GM19395 (cell line): Measurements from ENCODE around the gene GDF10.

Source experiments
- ATAC-seq: cut with Tn5 transposase; IDR thresholded peaks from one replicate; pipeline ENCODE4 v1.9.1; 2021; ENCODE audit warnings: mild to moderate bottlenecking, moderate library complexity; ENCODE audit not compliant: unreplicated experiment

The GDF10 gene

DNA sequence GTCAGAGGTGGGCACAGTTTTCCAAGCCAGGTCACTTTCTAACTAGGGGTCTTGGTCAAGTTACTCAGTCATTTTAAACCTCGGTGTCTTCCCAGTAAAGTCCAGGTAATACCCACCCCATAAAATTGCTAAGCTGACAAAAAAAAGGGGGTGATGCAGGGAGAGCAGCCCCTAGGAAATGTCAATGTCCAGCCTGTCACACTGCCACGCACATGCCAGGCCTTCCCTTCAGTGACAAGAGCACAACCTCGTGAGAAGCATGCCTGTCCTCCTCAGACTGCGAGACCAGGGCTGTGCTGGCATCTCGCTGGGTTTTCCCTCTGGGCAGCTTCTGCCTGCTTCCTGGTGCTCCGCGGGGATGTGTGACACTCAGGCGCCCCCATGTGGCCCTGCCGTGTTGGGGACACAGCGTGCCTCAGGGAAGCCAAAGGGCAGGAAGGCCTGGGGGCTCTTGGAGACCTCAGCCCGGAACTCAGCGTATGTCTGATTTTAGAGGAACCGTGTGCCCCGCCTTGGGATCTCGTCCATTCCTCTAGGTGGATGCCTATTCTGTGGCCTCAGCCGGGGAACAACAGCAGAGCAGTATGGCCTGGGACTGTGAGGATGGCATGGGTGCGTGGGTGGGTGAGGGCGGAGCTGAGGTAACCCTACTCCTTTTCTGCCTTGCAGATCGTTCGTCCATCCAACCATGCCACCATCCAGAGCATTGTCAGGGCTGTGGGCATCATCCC is 12.1 kb downstream of the GDF10 start:
- no peak for ATAC-seq

DNA sequence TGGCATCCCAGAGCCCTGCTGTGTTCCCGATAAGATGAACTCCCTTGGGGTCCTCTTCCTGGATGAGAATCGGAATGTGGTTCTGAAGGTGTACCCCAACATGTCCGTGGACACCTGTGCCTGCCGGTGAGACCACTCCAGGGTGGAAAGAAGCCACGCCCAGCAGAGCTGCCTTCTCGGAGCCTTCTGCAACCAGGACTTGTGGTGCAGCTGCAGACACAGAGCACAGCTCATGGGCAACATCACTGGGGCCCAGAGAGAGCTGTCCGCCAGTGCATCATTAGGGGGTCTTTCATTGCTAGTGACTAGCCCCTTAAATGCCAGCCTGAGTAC is 12.6 kb downstream of the GDF10 start:
- ATAC-seq, result no peak

DNA sequence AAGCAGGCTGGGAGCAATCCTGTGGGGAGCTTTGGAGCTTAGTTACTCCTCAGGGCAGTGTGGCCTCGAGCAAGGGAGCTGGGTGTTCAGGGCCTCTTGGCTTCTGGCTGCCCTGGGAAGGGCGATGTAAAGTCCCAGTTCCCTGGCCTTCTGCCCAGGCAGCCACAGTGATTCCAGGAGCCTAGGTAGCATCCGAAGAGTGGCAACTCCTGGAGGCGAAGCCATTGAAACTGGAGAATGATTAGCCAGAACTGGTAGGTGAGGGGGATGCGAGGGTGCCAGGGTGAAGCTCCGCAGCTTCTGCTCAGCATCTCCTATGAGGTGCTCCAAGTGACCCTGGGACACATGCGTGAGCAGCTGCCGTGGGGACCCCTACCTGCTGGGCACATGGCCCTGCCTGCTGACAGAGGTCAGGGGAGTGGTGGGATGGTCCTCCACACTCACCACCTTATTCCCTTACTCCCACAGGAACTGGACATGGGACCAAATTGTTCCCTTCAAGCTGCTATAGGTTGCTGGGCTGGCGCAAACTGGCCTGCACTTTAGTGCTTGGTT is 14.5 kb downstream of the GDF10 start:
- no peak for ATAC-seq

DNA sequence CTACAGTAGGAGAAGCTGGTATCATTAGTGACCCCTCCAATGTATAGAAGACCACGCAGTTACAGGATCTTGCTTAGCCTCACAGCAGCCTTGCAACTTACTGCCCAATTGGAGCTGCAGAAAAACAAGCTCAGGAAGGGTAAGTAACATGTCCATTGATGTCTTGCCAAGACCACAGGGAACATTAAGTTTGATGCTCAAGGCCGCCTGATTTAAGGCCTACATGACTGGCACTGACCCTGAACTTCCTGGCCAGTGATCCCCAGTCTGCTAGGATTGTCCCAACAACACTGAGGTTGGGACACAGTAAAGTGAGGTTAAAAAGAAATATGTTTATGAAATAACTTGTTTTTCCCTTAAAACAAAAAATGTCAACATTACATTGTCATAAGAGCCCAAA is 15.4 kb downstream of the GDF10 start:
- ATAC-seq, result no peak

DNA sequence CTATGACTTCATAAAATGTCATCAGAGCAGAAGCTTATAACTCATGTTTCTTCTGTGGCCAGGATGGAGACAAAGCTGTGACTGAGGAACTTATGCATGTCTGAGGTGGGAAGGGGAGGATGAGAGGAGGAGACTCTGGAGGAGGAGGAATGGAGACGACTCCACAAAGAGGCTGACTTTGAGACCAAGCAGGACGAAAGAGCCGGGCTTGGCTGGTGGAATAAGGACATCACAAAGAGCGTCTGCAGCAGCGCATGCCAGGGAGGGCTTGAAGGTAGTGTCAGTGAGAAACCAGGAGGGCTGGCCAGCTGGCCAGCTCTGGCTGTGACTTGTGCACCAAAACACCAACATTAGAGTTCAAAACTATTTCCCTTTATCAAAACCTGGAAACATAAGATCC is 16.1 kb downstream of the GDF10 start:
- ATAC-seq, result no peak

DNA sequence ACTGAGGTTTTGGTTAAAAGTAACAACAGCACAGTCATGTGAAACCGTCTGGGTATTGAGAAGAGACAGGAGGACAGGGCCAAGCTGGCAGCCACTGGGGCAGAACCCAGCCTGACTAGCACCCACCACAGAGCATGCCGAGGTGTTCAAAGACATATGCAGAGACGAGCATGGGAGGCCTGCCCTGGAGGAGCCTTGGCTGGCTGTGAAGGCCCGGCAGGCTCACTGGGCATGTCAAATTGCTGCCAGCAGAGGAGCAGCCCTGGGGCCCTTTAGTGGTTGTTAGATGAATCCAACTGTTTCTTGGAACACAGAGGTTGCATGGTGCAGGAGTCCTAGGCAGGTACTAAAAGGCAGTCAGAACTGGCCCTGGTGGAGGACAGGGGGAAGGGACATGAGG is 17.3 kb downstream of the GDF10 start:
- ATAC-seq, result no peak

DNA sequence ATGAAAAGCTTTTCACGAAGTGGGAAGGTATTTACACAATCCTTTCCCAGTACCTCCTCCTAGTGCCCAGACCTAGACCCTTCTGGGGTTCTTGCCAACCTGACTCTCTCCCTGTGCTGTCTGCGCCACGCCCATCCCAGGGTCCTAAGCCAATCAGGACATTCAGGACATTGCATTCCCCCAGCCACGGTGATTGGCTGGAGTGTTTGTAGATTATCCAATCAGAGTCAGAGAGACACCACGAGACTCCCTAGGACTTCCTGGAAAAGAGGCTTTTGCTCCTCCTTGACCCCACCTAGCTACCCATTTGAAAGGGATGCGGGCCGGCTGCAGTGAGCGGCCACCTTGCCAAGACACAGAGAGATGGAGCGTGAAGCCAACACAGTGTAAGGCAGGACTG is 18.7 kb downstream of the GDF10 start:
- ATAC-seq, result no peak

DNA sequence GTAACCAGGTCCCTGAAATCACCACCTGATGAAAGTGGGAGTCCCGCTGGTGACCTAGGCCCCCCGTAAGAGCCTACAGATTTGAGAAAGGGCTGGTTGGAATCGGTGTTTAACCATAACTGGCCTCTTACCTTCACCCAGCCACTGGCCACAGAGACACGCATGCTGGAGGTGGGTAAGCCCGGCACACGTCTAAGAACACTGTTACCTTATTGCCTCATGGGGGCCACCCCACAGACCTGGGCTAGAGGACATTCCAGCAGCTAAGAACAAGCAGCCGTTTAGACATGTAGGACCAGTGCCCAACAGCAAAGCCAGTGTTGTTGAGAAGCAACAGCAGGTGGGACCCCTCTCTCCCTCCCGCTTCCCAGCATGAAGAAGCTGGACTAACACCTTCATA is 19.8 kb downstream of the GDF10 start:
- no peak for ATAC-seq

DNA sequence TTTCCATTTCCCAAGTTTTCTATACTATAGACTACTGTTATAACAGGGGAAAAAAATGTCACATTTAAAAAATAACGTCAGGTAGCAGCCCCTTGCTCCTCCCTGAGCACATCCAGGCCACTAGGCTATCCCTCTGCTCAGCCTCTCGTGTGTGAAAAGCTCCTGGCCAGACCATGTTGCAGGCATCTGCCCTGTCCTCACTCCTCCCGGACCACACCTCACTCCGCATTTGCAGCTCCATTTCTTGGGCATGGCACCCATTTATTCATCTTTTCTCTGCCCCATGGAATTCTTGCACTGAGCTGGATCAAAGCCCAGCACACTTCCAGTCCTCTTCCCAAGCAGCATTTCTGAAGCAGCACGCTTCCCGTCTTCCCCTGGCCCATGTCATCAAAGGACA is 20.8 kb downstream of the GDF10 start:
- no peak for ATAC-seq

DNA sequence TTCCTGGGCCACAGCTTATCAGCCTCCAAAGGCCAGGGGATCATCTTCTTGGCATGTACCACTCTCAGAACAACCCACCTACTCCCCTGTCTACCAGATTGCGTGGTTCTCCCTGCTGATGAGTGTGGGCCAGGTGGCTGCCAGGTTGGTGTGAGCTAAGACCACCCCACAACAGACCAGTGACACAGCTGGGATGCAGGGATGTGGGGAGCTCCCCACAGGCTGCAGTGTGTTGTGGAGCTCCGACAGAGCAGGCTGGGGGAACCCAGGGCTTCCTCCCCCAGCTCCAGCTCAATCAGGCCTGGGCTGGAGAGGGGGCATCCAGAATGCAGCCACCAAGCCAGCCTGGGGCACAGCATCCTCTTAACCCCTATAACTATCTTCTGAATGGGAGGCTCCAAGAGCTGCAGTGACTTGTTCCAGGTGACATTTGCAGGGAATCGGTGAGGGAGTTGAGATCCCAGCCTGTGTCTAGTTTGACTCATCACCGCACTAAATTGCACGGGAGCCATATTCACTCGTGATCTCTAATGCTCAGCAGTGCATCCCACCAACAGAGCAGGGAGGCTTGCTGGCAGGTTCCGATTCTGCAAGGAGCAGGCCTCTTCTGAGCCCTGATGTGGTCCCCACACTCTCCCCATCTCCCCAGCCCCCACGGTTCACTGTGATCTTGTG is 21.7 kb downstream of the GDF10 start:
- ATAC-seq, result no peak

DNA sequence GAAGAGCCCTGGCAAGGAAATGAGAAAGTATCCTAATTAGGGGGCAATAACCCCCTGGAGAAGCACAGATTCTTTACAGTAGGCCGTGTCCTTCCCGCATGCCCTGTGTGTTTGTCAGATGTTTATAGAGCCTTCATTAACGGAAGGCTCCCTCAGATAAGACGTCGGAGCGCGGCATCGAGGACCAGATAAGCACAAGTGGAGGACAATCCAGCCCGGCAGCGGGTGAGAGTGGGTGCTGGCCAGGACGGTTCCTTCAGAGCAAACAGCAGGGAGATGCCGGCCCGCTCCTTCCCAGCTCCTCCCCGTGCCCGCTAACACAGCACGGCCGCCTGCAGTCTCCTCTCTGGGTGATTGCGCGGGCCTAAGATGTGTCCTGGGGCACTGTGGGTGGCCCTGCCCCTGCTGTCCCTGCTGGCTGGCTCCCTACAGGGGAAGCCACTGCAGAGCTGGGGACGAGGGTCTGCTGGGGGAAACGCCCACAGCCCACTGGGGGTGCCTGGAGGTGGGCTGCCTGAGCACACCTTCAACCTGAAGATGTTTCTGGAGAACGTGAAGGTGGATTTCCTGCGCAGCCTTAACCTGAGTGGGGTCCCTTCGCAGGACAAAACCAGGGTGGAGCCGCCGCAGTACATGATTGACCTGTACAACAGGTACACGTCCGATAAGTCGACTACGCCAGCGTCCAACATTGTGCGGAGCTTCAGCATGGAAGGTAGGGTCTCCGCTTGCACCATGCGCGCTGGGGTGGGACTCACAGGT is 22.5 kb downstream of the GDF10 start, which contains the start of gene GDF2:
GDF2 (plus strand) TSS at position 155 of the 762 bp plus-strand sequence; CDS start at position 370, 215 bp downstream.
- no peak for ATAC-seq

DNA sequence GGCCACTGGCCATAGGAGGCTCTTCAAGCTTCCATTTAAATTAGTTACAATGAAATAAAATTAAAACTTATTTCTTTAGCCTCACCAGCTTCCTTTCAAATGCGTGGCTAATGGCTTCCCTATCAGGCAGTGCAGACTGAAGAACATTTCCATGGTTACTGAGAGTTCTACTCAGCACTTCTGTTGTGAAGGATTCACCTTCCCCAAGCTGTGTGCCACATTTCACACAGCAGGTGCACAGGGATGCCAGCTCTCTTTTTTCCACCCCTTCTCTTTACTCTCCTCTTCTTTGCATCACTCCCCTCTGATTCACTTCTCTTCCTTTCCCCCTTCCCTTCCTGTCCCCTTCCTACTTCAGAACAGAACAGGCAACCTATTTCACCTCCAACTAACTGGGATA is 23.1 kb downstream of the GDF10 start:
- ATAC-seq, result no peak

DNA sequence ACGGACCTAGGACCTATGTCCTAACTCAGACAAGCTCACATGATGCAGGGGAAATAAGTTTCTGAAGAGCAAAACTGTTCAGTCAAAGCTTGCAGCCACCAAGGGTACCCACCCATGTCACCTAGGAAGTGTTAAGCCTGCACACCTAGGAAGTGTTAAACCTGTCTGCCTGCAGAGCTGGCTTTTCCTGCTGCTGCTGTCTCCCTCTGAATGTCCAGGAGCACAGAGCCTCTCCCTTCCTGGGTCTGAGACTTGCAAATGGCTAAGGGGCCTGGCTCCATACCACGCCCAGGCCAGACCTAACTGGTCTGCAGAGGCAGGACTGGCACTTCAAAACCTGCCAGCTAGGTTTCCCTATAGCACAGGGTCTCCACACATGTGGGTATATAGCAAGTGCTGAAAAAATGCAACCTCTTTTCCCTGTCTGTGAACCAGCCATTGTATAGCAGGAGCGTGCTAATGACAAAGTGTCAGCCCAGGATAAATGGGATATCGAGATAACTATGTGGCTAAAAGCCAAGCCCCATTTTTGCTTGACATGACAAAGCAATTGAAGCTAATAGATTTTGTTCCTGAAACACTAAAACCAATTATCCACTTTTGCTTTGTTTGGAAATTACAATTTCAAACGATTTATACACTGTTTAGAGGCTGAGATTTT is 23.8 kb downstream of the GDF10 start:
- no peak for ATAC-seq

DNA sequence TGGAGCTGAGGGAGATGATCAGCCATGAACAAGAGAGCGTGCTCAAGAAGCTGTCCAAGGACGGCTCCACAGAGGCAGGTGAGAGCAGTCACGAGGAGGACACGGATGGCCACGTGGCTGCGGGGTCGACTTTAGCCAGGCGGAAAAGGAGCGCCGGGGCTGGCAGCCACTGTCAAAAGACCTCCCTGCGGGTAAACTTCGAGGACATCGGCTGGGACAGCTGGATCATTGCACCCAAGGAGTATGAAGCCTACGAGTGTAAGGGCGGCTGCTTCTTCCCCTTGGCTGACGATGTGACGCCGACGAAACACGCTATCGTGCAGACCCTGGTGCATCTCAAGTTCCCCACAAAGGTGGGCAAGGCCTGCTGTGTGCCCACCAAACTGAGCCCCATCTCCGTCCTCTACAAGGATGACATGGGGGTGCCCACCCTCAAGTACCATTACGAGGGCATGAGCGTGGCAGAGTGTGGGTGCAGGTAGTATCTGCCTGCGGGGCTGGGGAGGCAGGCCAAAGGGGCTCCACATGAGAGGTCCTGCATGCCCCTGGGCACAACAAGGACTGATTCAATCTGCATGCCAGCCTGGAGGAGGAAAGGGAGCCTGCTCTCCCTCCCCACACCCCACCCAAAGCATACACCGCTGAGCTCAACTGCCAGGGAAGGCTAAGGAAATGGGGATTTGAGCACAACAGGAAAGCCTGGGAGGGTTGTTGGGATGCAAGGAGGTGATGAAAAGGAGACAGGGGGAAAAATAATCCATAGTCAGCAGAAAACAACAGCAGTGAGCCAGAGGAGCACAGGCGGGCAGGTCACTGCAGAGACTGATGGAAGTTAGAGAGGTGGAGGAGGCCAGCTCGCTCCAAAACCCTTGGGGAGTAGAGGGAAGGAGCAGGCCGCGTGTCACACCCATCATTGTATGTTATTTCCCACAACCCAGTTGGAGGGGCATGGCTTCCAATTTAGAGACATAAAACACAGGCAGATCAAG is 25.6 kb downstream of the GDF10 start:
- no peak for ATAC-seq

DNA sequence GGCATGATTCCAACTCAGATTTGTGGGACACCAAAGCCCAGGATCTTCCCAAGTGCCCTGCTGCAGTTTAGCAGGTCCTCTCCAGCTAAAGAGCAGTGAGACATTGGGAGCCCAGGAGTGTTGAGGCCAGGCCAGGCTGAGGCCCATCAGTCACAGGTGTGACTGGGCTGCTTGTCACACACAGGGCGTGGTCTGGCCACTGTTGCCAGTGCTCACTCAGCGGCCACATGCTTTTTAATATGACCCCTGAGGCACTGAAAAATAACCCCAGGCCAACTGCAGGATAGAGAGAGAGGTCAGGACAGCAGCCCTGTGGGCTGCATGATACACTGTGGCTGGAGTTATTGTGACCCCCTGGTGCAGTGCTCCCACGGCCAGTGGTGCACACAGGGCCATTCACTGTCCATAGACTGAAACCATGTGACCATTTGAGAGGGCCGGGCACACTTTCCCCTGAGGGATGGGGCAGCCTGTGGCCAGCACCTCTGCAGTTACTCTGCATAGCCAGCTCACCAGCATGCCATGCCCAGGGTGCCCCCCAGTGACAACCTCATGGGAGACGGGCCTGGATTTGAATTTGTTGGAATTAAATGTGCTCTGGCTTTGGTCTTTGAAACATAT is 26.4 kb downstream of the GDF10 start:
- no peak for ATAC-seq

DNA sequence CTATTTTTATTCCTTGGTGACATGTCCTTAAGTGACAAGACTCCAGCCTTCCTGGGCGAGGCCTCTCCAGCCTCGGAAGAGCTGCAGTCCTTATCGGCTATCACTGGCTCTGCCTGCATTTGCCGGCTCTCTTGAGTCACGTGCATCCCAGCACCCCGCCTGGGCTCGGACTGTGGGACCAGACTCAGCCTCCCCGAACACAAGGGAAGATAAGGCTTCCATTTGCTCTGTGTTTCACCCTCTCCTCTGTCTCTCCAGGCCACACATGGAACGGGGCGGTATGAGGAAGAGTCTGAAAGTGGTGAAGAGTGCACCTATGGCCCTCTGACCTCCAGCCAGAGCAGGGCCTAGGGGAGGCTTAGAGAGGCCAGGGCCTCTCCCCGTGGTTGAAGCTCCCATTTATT is 26.9 kb downstream of the GDF10 start:
- ATAC-seq, result no peak

DNA sequence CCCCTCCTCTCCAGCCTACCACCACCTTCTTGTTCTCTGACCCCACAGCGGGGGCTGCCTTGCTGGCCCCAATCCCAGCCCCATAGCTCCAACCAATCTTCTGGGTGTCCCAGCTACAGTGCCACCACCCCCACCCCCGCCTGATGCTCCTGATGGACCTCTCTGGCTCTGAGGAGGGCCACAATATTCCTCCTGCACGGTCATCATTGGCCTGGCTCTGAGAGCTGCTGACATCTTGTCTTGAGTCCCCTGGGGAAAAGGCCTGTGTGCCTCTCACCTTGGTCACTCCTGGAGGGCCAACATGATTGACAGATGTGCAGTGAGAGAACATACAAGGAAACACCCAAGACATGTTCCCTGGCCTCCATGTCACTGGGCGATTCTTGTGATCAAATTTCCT is 29.9 kb downstream of the GDF10 start:
- no peak for ATAC-seq

DNA sequence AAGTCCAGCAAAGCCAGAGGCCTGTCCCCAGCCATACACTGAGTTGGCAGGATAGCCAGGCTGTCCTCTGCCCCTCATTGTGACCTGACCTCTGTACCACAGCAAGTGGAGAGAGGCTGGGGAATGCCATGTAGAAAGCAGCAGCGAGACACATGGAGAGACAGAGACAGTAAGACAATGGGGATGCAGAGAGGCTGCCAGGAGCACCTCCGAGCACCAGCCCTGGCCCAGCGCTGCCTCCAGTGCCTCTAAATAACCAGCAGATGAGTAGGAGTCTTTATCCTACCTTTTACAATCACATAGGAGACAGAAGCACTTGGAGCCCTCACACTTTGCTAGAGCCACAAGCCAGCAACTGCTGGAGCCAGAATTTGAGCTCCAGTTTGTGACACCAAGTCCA is 30.4 kb downstream of the GDF10 start:
- no peak for ATAC-seq

DNA sequence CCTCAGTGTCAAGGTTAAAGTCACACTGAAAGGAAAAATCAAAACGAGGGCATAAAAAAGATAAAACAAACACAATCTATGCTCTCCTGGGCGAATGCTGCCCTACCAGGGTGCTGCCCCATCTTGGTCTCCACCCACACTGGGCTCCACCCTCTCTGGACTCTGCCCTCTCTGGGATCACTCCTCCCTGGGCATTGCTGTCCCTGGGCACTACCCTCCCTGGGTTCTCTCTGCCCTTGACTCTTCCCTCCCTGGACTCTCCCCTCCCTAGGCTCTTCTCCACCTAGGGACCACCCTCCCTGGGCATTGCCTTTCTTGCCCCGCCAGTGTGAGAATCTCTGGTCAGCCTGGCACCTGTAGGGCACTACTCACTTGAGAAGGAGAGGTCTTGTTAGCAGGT is 30.8 kb downstream of the GDF10 start:
- ATAC-seq, result no peak

DNA sequence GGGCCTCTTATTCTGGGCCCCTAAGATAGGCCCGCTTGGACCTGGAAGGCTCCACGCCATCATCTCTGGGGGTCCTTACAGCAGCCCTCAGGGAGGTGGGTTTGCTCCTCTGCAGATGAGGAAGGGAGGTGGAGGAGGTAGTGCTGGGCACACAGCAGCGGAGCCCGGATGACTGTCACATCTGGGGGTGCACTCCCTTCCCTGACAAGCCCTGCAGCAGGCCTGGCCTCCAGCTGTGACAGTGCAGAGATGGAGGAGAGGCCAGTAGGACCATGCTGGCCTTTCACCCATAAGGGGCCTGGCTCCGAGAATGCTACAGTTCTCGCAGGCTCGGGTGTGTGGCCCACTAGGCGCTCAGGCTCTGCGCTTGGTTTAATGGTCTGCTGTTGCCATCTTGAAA is 31.5 kb downstream of the GDF10 start:
- ATAC-seq, result no peak
